Natural killer cell (primary cell): ENCODE measurements around the gene ZC3H10. TPM values are rescaled to one million over a fixed set of nuclear protein-coding genes. Genes with fewer than 3 reads are reported as not detected.

ENCODE experiments used
- ATAC-seq, 3 donors: fragments of 150-1000 bp in 2 of 3; fragments of 200-7000 bp in 1 of 3; cut with Tn5 transposase; 1 replicate in 1 of 3; 2 replicates in 2 of 3; pipeline ENCODE4 v1.10.0; 2021; ENCODE audit warnings: mild to moderate bottlenecking in 2 of 3, moderate library complexity in 2 of 3
- DNase-seq, 2 donors: peaks; one replicate each; pipeline versions ENCODE4 v3.0.0 to v3.0.0-alpha.2; 2013 to 2021; ENCODE audit warnings: mixed read lengths in 1 of 2
- H3K27ac ChIP-seq: one replicate; pipeline ENCODE4 v1.5.1; 2013; ENCODE audit warnings: mild to moderate bottlenecking, low read length
- H3K27me3 ChIP-seq: one replicate; pipeline ENCODE4 v1.6.1; 2013; ENCODE audit warnings: low read length; ENCODE audit not compliant: control insufficient read depth, insufficient read depth
- H3K36me3 ChIP-seq: one replicate; pipeline ENCODE4 v1.6.1; 2013; ENCODE audit warnings: low read length; ENCODE audit not compliant: control insufficient read depth, insufficient read depth
- H3K4me1 ChIP-seq: one replicate; pipeline ENCODE4 v1.6.1; 2013; ENCODE audit warnings: low read length; ENCODE audit not compliant: control insufficient read depth, insufficient read depth
- H3K4me3 ChIP-seq: one replicate; pipeline ENCODE4 v1.5.1; 2013; ENCODE audit warnings: low read length
- H3K9me3 ChIP-seq: one replicate; pipeline ENCODE4 v1.6.1; 2013; ENCODE audit warnings: low read length; ENCODE audit not compliant: control insufficient read depth, insufficient read depth
- H3K27ac Mint-ChIP-seq, 2 donors: one replicate each; pipeline ENCODE4 v1.8.0; 2022; ENCODE audit warnings: mild to moderate bottlenecking in 2 of 2, mixed read lengths in 2 of 2, moderate library complexity in 1 of 2
- H3K27me3 Mint-ChIP-seq, 2 donors: one replicate each; pipeline ENCODE4 v1.8.0; 2022; ENCODE audit warnings: low read depth in 2 of 2, mixed read lengths in 2 of 2
- H3K36me3 Mint-ChIP-seq: one replicate; pipeline ENCODE4 v1.8.0; 2022; ENCODE audit warnings: mixed read lengths
- H3K4me1 Mint-ChIP-seq, 2 donors: one replicate each; pipeline ENCODE4 v1.8.0; 2022; ENCODE audit warnings: mixed read lengths in 2 of 2
- H3K4me3 Mint-ChIP-seq: one replicate; pipeline ENCODE4 v1.8.0; 2022; ENCODE audit warnings: mild to moderate bottlenecking, moderate library complexity, mixed read lengths
- H3K9me3 Mint-ChIP-seq, 2 donors: one replicate each; pipeline ENCODE4 v1.8.0; 2022; ENCODE audit warnings: mixed read lengths in 2 of 2
- CTCF ChIP-seq: fragments of 200-600 bp; IDR thresholded peaks from one replicate; pipeline ENCODE4 v1.8.0; 2022; ENCODE audit warnings: antibody characterized with exemption
- WGBS: methylation state at CpG from one replicate; pipeline ENCODE4 v1.1.7; 2013; ENCODE audit warnings: missing lambda C conversion rate; ENCODE audit not compliant: insufficient coverage; 5-methylcytosine and 5-hydroxymethylcytosine counted together
- intact Hi-C: fragments of 100-400 bp; cut with micrococcal nuclease; formaldehyde crosslinking; loops from one replicate; pipeline ENCODE4 v1.14.2; 2022
- total RNA-seq, 4 donors: library from RNA; stranded (reverse); fragments of 120-200 nt in 1 of 4; gene quantifications; one replicate each; pipeline versions ENCODE4 v1.2.3 to v1.2.4, GENCODE V29; 2013 to 2022

Gene ZC3H10
- total RNA-seq, 3 donors from 2014 or later (not counting 1 experiment from before 2014, with no cell fraction given) = 12.0 to 24.3 (median 16.2) TPM

DNA sequence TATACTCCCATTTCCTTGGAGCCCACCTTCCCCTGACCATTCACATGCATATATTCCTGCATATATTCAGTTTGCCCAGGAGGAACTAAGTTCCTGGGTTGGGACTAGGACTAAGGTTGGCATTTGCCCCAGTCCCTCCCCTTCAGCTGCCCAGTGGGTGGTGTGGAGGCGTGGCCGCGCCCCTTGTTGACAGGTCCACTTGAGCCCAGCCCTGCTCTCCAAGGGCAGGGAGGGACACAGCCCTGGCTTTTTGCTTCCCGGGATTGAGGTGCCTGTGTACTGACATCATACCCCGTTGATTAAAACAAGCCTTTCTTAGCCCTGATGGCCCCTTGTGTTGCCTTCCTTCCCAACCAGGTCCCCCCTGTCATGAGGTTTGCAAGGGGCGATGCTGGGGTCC is 30.8 kb upstream of the ZC3H10 start:
- Mint-ChIP-seq H3K4me3 (no peak overlapping the region), H3K27me3 (peaks cover 7 to 10% of the 10 kb centered on the region in 2 donors), H3K9me3 (no peaks in the 10 kb centered on the region), H3K4me1 (no peaks in the 10 kb centered on the region), H3K27ac (no peak overlapping the region), H3K36me3 (no peaks in the 10 kb centered on the region)
- no peak overlapping the region for H3K4me3 ChIP-seq
- H3K27ac ChIP-seq = no peak overlapping the region
- 96% methylated on average over 6 of the region's 6 CpGs for WGBS
- DNase-seq (no peak), ATAC-seq (no peak)
- H3K27me3 ChIP-seq = no peaks in the 10 kb centered on the region
- H3K9me3 ChIP-seq = no peaks in the 10 kb centered on the region
- no peak for TF ChIP-seq CTCF
- H3K4me1 ChIP-seq = no peaks in the 10 kb centered on the region
- intact Hi-C loops = no loop called here
- H3K36me3 ChIP-seq = no peaks in the 10 kb centered on the region

- Histone ChIP-seq H3K9me3 (no peaks in the 10 kb centered on the region), H3K27ac (no peak overlapping the region), H3K4me1 (peaks cover 12% of the 10 kb centered on the region), H3K27me3 (no peaks in the 10 kb centered on the region), H3K4me3 (no peak overlapping the region), H3K36me3 (no peaks in the 10 kb centered on the region)
- intact Hi-C loops = no loop called here
- no peak overlapping the region for H3K4me3 Mint-ChIP-seq
- TF ChIP-seq CTCF = no peak
- ATAC-seq (no peak), DNase-seq (no peak)
- no peak overlapping the region for H3K27ac Mint-ChIP-seq
- H3K4me1 Mint-ChIP-seq = peaks cover 6 to 15% of the 10 kb centered on the region in 2 donors
- H3K36me3 Mint-ChIP-seq = no peaks in the 10 kb centered on the region
- WGBS = 87% methylated on average over 6 of the region's 6 CpGs
- peaks cover 0 to 13% of the 10 kb centered on the region in 2 donors for H3K27me3 Mint-ChIP-seq
- H3K9me3 Mint-ChIP-seq = no peaks in the 10 kb centered on the region
These were observed 20.3 kb upstream of the ZC3H10 start for GRCh38 chr12:56097738-56098137.

GRCh38 chr12:56098592-56098991 is 19.5 kb upstream of the ZC3H10 start:
- Mint-ChIP-seq H3K27ac (no peak overlapping the region), H3K4me3 (no peak overlapping the region), H3K4me1 (peaks cover 15 to 23% of the 10 kb centered on the region in 2 donors), H3K9me3 (no peaks in the 10 kb centered on the region), H3K36me3 (no peaks in the 10 kb centered on the region), H3K27me3 (peaks cover 0 to 8% of the 10 kb centered on the region in 2 donors)
- DNase-seq (no peak), ATAC-seq (no peak)
- H3K27ac ChIP-seq = no peak overlapping the region
- intact Hi-C loops = no loop called here
- WGBS = 66% methylated on average over 2 of the region's 3 CpGs
- H3K4me3 ChIP-seq = no peak overlapping the region
- H3K36me3 ChIP-seq = no peaks in the 10 kb centered on the region
- H3K4me1 ChIP-seq = peaks cover 20% of the 10 kb centered on the region
- H3K9me3 ChIP-seq = no peaks in the 10 kb centered on the region
- no peaks in the 10 kb centered on the region for H3K27me3 ChIP-seq
- TF ChIP-seq CTCF = no peak

DNA sequence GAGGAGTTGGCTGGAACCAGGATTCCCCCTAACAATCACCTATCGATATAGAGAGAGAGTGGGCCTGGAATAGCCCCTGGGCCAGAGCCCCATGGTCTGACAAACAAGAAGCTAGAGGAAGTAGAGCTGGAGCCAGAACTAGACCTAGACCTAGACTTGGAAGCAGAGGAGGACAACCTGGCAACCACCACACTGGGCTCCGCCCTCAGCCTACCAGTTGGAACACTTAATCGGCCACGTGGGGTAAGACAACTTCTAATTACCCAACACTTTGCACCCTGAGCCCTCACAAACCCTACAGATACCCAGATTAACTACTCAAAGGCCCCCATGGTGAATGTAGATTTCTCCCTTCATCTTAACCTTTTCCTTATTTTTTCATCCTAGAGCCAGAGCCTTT is 18.3 kb upstream of the ZC3H10 start:
- intact Hi-C loops = loop anchor here (5.0 kb wide), 1 partner anchor 282 kb away; the partner anchor contains the start of genes ORMDL2 and SARNP
- ATAC-seq (no peak), DNase-seq (no peak)
- no peak for TF ChIP-seq CTCF
- Mint-ChIP-seq H3K9me3 (no peaks in the 10 kb centered on the region), H3K36me3 (no peaks in the 10 kb centered on the region), H3K4me3 (no peak overlapping the region), H3K4me1 (peaks cover 27 to 35% of the 10 kb centered on the region in 2 donors), H3K27me3 (peaks cover 0 to 8% of the 10 kb centered on the region in 2 donors), H3K27ac (no peak overlapping the region)
- Histone ChIP-seq H3K4me1 (peaks cover 27% of the 10 kb centered on the region), H3K4me3 (no peak overlapping the region), H3K36me3 (no peaks in the 10 kb centered on the region), H3K27me3 (no peaks in the 10 kb centered on the region), H3K9me3 (no peaks in the 10 kb centered on the region), H3K27ac (no peak overlapping the region)
- 93% methylated on average over 3 of the region's 4 CpGs for WGBS
